Erythroblast (primary cell): ENCODE results near the gene ADGRV1.

Experiments
- GATA1 ChIP-seq: IDR thresholded peaks from 2 replicates; pipeline ENCODE4 v1.6.1; 2011; ENCODE audit warnings: low read depth, mild to moderate bottlenecking, control low read depth, low read length, moderate library complexity
- POLR2A ChIP-seq: IDR thresholded peaks from 2 replicates; pipeline ENCODE4 v1.6.1; 2011; ENCODE audit warnings: mild to moderate bottlenecking, low read length

- TF ChIP-seq POLR2A (no peak), GATA1 (no peak)
Observed at GRCh38 chr5:90968319-90968718, 409.7 kb downstream of the ADGRV1 start.
